GM12874 (cell line): ENCODE results near the gene FAM20B.

Source experiments
- TF ChIP-seq, protein P1 (sequence below): IDR thresholded peaks from 2 replicates; pipeline ENCODE4 v1.5.1; 2011; ENCODE audit warnings: low read depth, mild to moderate bottlenecking, control low read depth, low read length, moderate library complexity; ENCODE audit not compliant: insufficient read depth

Gene FAM20B

DNA sequence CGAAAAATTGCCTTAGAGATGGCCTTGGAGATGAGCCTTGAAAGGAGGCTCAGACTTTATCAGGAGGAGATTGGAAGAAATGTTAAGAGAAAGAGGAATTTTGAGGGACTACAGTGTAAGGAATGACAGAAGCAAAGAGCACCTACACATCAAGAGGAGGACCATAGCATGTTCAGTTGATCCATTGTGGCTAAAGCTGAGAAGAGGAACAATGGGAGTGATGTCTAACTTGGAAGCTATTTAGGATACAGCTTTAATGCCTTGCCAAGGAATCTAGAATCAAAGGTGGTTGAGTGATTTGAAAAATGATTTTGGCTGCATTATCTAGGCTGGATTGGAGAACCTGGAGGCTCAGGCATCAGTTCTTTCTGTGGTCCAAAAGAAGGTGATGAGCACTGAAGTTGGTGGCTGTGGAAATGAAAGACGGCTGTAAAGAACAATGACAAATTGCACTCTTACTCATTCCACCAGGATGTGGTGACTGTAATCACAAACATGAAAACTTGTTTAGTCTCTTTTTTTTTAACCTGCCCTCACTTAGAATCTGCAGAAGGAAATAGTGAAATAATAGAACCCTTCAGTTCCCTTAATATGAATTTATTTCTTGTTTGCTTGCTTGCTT is 11.3 kb downstream of the FAM20B start:
- TF ChIP-seq, protein P1, sequence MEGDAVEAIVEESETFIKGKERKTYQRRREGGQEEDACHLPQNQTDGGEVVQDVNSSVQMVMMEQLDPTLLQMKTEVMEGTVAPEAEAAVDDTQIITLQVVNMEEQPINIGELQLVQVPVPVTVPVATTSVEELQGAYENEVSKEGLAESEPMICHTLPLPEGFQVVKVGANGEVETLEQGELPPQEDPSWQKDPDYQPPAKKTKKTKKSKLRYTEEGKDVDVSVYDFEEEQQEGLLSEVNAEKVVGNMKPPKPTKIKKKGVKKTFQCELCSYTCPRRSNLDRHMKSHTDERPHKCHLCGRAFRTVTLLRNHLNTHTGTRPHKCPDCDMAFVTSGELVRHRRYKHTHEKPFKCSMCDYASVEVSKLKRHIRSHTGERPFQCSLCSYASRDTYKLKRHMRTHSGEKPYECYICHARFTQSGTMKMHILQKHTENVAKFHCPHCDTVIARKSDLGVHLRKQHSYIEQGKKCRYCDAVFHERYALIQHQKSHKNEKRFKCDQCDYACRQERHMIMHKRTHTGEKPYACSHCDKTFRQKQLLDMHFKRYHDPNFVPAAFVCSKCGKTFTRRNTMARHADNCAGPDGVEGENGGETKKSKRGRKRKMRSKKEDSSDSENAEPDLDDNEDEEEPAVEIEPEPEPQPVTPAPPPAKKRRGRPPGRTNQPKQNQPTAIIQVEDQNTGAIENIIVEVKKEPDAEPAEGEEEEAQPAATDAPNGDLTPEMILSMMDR = no peak

DNA sequence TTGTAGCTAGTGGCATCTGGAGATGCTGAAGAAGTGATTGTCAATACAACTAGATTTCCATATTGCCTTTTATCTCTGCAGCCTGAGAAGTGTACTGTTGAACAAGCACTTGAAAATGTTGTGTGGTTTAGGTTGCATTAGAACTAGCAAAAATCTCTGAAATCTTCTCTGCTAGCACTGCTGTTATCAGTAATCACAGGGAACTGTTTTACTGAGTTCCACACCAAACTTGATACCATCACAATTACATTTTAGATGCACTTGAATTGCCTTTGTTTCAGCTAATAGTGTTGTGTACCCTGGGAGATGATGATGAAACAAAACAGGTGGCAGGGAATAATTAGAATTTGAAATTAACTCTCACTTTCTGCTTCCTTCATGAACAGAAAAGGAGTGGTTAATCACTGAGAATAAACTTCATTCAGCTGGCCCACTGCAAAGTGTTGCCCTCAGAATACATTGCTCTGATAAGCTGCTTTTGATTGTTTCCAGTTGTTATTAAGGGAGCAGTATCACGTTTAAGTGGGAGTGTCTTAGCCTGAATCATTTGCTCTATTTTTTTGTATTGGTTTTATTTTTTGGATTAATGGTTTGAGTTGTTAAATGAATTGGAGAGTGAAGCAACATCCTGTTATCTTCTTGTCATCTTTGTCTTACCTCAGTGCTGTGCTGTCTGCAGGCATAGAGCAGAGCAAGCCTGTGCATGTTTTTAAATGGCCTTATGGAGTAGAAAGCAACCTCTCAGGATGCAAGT is 13.0 kb downstream of the FAM20B start:
- TF ChIP-seq, protein P1 = no peak

DNA sequence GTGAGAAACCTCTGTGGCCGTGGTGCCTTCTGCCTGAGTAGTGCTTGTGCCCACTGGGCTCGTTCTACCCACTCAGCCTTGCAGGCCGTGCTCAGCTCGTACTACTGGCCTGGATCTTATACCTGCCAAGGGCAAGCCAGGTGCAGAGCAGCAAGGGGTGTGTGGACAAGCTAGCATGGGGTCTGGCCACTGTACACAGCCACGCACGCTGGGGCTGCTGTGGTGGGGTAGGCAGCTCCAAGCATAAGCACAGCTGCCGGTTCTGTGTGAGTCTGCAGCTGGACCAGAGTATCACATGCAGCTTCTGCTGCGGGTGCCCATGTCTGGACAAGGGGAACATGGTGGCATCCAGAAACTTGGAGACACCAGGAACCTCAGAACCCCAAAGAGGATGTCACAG is 16.4 kb downstream of the FAM20B start:
- TF ChIP-seq, protein P1 = no peak

DNA sequence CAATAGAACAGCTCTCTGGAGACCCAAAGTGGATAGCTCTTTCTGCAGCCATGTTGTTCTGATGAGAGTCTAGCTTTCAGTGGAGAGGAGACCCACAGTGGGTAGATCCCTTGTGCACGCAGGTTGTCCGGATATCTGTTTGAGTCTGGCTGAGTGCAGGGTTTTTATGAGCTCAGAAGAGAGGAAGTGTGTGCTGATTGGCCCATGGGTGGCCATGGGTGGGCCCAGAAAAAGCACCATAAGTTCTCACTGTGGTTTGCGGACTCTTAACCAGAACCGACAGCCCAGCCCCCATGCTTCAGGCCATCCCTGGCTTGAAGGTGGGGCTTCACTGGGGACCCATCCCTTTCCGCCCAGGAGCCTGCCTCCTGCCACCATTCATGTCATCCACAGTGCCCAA is 17.0 kb downstream of the FAM20B start:
- TF ChIP-seq, protein P1 = no peak

DNA sequence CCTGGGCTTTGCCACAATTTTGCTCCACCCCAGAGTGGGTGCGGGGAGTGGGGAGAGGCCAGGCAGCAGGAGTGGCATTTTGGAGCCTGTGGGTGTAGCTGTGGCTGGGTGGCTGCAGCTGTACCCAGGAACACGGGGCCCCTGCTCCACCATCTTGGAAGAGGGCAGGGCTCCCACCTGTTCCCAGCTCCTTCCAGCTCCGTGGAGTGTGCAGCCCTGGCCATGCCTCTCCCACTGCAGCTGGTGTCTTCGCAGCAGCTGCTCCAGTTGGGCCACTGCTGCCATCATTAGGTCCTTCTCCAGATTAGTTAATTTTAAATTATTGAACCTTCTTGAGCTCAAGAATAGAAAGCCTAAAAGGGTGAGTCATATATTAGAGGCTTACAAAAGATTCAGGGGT is 17.6 kb downstream of the FAM20B start:
- TF ChIP-seq, protein P1 = no peak

DNA sequence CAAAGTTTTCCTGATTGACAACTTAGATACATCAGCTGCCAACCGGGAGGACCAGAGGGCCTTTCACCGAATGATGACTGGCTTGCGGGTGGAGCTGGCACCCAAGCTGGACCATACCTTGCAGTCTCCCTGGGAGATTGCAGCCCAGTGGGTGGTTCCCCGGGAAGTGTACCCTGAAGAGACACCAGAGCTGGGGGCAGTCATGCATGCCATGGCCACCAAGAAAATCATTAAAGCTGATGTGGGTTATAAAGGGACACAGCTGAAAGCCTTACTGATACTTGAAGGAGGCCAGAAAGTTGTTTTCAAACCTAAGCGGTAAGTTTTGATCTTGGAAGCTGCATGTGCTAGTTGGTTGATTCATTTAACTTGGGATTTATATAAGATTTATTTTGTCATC is 18.2 kb downstream of the FAM20B start:
- TF ChIP-seq, protein P1 = no peak

DNA sequence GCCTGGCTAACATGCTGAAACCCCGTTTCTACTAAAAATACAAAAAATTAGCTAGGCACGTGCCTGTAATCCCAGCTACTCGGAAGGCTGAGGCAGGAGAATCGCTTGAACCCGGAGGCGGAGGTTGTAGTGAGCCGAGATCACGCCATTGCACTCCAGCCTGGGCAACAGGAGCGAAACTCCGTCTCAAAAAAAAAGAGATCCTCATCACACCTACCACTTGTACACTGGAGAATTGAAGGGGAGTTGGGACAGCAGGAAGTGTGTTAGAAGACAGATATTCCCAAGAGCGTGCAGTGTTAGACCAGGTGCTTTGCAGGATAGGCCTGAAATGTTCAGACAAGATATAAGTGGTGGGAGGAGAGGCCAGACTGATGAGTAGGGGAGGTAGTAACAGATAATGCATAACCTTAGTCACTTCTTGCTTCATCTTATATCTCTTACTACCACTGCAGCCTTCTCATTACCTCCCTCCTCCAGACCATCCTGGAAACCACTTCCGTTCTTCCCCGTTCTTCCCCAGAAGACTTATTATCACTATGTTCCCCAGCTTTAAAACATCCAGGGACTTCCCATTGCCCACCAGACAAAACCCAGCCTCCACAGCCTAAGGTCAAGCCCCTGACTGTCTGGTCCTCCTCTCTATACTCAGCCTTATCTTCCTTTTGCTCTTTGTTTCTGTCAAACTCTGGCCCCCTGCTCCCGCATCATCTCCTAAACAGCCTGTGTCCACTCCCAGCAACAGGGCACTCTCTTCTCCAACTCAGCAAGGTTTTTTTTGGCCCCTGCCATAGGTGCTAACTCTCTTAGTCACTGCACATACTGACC is 21.3 kb downstream of the FAM20B start:
- TF ChIP-seq, protein P1 = no peak
